Fibroblast of the aortic adventitia (primary cell): ENCODE results near the gene LRCH1. TPM values are rescaled to one million over a fixed set of nuclear protein-coding genes. Genes with fewer than 3 reads are reported as not detected.

Source experiments
- DNase-seq: peaks from one replicate; pipeline ENCODE4 v3.0.0-alpha.2; 2010; ENCODE audit warnings: low read depth
- H3K4me3 ChIP-seq: 2 replicates; pipeline ENCODE4 v1.5.1; 2011; ENCODE audit warnings: low read depth, mild to moderate bottlenecking, control low read depth, low read length, moderate library complexity
- total RNA-seq: library from RNA; depleted of rRNA; stranded (reverse); fragments of >200 nt; gene quantifications from 2 replicates; pipeline ENCODE4 v1.2.3, GENCODE V29; 2012; ENCODE audit warnings: low replicate concordance
- TF ChIP-seq, protein P1 (sequence below): IDR thresholded peaks from 2 replicates; pipeline ENCODE4 v1.5.1; 2011; ENCODE audit warnings: mild to moderate bottlenecking, low read length, control low read depth, inconsistent platforms; ENCODE audit not compliant: insufficient read depth

LRCH1 gene
- total RNA-seq, 1 donor: 9.5 TPM

DNA sequence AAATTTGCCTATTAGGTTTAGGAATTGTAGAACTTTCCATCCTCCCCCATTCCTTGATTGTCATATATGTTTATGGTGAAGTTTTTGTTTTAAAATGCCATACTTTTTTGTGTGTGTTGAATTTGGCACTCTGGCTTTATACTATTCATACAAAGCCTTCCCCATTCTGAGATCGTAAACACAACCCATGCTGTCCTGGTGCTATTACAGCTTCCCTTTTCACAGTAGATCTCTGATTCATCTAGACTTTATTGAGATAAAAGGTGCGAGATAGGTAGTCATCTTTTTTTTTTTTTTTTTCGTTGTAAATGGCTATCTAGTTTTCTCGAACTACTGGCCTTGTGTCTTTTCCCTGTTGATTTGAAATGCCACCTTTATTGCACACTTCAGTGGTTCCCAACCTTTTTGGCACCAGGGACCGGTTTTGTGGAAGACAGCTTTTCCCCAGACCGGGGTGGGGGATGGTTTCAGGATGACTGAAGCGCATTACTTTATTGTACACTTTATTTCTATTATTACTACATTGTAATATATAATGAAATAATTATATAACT, 94.6 kb downstream of the LRCH1 start:
- H3K4me3 ChIP-seq: no peak overlapping the region
- TF ChIP-seq, protein P1, sequence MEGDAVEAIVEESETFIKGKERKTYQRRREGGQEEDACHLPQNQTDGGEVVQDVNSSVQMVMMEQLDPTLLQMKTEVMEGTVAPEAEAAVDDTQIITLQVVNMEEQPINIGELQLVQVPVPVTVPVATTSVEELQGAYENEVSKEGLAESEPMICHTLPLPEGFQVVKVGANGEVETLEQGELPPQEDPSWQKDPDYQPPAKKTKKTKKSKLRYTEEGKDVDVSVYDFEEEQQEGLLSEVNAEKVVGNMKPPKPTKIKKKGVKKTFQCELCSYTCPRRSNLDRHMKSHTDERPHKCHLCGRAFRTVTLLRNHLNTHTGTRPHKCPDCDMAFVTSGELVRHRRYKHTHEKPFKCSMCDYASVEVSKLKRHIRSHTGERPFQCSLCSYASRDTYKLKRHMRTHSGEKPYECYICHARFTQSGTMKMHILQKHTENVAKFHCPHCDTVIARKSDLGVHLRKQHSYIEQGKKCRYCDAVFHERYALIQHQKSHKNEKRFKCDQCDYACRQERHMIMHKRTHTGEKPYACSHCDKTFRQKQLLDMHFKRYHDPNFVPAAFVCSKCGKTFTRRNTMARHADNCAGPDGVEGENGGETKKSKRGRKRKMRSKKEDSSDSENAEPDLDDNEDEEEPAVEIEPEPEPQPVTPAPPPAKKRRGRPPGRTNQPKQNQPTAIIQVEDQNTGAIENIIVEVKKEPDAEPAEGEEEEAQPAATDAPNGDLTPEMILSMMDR: no peak
- DNase-seq: no peak

DNA sequence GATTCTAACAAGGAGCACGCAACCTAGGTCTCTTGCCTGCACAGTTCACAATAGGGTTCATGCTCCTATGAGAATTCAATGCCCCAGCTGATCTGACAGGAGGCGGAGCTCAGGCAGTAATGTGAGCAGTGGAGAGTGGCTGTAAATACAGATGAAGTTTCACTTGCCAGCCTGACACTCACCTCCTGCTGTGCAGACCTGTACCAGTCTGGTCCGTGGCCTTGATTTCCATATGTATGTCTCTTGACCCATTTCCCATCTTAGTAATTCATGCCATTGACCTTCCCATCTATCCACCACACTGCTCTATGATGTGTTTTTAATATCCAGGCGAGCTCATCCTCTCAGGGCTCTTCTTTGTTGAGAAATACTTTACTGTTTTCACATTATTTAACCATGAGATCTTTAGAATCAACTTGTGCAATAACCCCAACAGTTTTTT, 95.2 kb downstream of the LRCH1 start:
- TF ChIP-seq, protein P1: no peak
- no peak overlapping the region for H3K4me3 ChIP-seq
- DNase-seq: no peak

DNA sequence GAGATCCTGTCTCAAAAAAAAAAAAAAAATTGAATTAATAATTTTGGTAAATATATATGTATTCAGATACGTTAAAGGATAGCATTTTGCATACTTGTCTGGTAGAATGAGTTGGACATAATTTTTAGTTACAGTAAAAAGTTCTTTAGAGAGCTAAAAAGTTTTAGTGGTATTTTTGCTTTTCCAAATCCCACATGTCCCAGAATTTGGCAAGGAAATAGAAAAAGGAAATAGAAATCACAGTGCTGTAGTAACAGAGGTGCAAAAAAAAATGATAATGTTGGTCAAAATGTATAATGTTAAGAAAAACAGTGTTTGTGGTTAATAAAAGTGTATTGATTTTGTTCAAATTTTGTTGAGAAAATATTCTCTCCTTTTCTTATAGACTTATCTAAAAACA, 96.8 kb downstream of the LRCH1 start:
- H3K4me3 ChIP-seq: no peak overlapping the region
- DNase-seq: no peak
- TF ChIP-seq, protein P1: no peak

DNA sequence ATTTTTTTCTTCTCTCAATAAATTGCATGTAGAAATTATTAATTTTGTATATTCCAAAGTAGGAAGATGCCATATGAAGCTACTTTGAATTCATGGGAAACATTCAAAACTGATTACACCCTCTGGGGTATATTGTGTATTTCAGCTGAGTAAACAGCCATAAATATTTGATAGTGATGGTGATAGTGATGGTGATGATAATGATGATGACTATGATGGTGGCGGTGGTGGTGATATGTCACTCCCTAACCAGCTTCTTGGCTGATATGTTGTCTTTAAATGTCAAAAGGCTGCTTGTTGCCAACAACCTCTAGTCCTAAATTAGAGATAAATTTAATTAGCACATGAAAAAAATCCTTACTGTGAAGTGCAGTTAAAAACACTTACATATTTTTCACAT, 102.0 kb downstream of the LRCH1 start:
- TF ChIP-seq, protein P1: no peak
- DNase-seq: no peak
- no peak overlapping the region for H3K4me3 ChIP-seq

DNA sequence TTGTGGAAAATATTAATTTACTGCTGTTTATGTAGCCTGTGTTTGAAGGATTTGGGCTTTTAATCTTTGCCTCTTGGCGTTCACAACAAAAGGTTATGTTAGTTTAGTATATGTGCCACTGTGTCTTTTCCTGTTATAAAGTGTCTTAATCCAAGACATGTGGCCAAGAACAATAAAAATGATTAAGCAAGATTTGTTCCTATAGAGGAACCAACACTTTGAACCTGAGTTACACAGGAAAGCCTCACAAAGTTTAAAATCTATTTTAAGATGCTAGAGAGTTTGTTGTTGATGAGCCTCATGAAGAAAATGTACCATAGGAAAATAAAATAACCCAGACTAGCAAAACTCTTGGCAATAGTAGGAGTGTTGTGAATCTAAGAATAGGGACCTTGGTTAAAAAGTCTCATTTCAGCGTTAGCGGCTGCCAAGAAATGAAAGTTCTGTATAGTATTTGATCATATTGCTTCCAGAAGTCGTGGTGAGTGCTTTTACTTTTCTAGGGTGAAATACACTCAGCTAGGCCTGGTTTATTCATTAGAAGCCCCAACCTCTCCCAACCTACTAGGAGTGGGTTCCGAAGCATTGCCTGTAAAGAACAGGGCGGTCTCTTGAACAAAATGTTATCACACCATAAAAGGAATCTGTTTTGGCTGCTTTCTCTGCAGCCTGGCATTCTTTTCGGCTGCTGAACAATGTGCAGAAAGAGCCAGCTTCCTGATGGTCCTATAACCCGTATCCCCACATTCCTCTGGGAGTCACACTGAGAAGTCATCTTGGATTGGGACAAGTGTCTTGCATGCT, 102.6 kb downstream of the LRCH1 start:
- H3K4me3 ChIP-seq: no peak overlapping the region
- DNase-seq: peak; percentile 58
- TF ChIP-seq, protein P1: no peak

DNA sequence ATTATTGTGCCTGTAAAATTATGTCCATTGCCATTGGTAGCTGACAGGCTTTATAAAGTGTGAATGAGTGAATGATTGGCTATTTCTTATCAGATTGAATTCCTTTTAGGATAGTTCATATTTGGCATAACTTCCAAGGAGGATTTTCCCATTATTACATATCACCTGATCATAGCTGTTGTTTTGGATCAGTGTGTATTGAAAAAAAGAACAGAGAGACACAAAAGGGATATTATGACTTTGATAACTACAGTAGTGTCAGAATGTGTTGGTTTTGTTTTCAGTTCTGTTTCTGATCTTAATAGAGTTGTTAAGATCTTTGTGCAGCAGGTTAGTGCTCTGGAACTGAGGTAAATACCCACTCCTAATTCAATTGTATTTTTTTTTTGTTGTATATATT, 103.8 kb downstream of the LRCH1 start:
- TF ChIP-seq, protein P1: no peak
- DNase-seq: no peak
- H3K4me3 ChIP-seq: no peak overlapping the region
